Measurements from ENCODE around the gene LRP1B.
"Not testable (repeated sequence)": the region's sequence is repeated elsewhere in the genome, so short reads cannot be mapped to it uniquely, and the experiment has no call there.

LRP1B gene

GRCh38 chr2:140990416-140990815 is 1140.4 kb downstream of the LRP1B start:
- DNase-seq, result no peak

- no peak for DNase-seq
These were observed 1142.2 kb downstream of the LRP1B start for GRCh38 chr2:140988597-140988996.

- DNase-seq, result no peak
These were observed 1144.4 kb downstream of the LRP1B start for GRCh38 chr2:140986456-140986855.

GRCh38 chr2:140975237-140975636 is 1155.6 kb downstream of the LRP1B start:
- DNase-seq, result no peak

GRCh38 chr2:140972724-140973123 is 1158.1 kb downstream of the LRP1B start:
- no peak for DNase-seq

GRCh38 chr2:140964324-140964723 is 1166.5 kb downstream of the LRP1B start:
- DNase-seq, result not testable (repeated sequence)

- DNase-seq, result no peak
These were observed 1180.9 kb downstream of the LRP1B start for GRCh38 chr2:140949932-140950331.

GRCh38 chr2:140947236-140947635 is 1183.6 kb downstream of the LRP1B start:
- DNase-seq, result no peak

GRCh38 chr2:140943867-140944266 is 1186.9 kb downstream of the LRP1B start:
- no peak for DNase-seq

GRCh38 chr2:140942284-140942683 is 1188.5 kb downstream of the LRP1B start:
- no peak for DNase-seq

- no peak for DNase-seq
These were observed 1201.0 kb downstream of the LRP1B start for GRCh38 chr2:140929849-140930248.

- no peak for DNase-seq
These were observed 1212.4 kb downstream of the LRP1B start for GRCh38 chr2:140918426-140918825.

- DNase-seq, result no peak
These were observed 1214.4 kb downstream of the LRP1B start for GRCh38 chr2:140916410-140916809.

- no peak for DNase-seq
These were observed 1220.1 kb downstream of the LRP1B start for GRCh38 chr2:140910683-140911082.

- no peak for DNase-seq
These were observed 1225.6 kb downstream of the LRP1B start for GRCh38 chr2:140905083-140905781.

- DNase-seq, result no peak
These were observed 1235.4 kb downstream of the LRP1B start for GRCh38 chr2:140895378-140895777.

- no peak for DNase-seq
These were observed 1237.1 kb downstream of the LRP1B start for GRCh38 chr2:140893685-140894084.

GRCh38 chr2:140892911-140893637 is 1237.7 kb downstream of the LRP1B start:
- DNase-seq, result no peak

GRCh38 chr2:140892436-140892835 is 1238.4 kb downstream of the LRP1B start:
- no peak for DNase-seq

- no peak for DNase-seq
These were observed 1239.1 kb downstream of the LRP1B start for GRCh38 chr2:140891614-140892212.

- peak in 1 of 2 donors; percentile 6 for DNase-seq
These were observed 1247.9 kb downstream of the LRP1B start for GRCh38 chr2:140882671-140883620.

- no peak for DNase-seq
These were observed 1250.2 kb downstream of the LRP1B start for GRCh38 chr2:140880573-140880972.

- no peak for DNase-seq
These were observed 1254.8 kb downstream of the LRP1B start for GRCh38 chr2:140876015-140876414.
